KMS-11 (cell line): Measurements from ENCODE around the gene WSCD2.

Source experiments
- H2AFZ ChIP-seq: fragments of 200-600 bp; sonication (generic); 2 replicates; pipeline ENCODE4 v1.6.1; 2016; ENCODE audit warnings: antibody characterized with exemption, mixed run types, low read depth
- H3K27ac ChIP-seq: fragments of 200-600 bp; sonication (generic); 2 replicates; pipeline ENCODE4 v1.6.1; 2016; ENCODE audit warnings: mild to moderate bottlenecking, mixed run types
- H3K27me3 ChIP-seq: fragments of 200-600 bp; sonication (generic); 2 replicates; pipeline ENCODE4 v1.6.1; 2017; ENCODE audit warnings: mild to moderate bottlenecking, low read depth, mixed run types, moderate library complexity; ENCODE audit not compliant: insufficient read depth
- H3K36me3 ChIP-seq: fragments of 200-600 bp; sonication (generic); 2 replicates; pipeline ENCODE4 v1.6.1; 2017; ENCODE audit warnings: mild to moderate bottlenecking, mixed run types; ENCODE audit not compliant: insufficient read depth
- H3K4me1 ChIP-seq: fragments of 200-600 bp; sonication (generic); 2 replicates; pipeline ENCODE4 v1.6.1; 2016; ENCODE audit warnings: mild to moderate bottlenecking, low read depth, mixed run types; ENCODE audit not compliant: poor library complexity, severe bottlenecking
- H3K4me2 ChIP-seq: fragments of 200-600 bp; sonication (generic); 2 replicates; pipeline ENCODE4 v1.7.0; 2016; ENCODE audit warnings: mild to moderate bottlenecking, mixed run types
- H3K4me3 ChIP-seq: fragments of 200-600 bp; sonication (generic); IDR thresholded peaks from 2 replicates; pipeline ENCODE4 v1.6.1; 2017; ENCODE audit warnings: low read depth, low read length, mixed read lengths; ENCODE audit not compliant: insufficient read depth
- H3K79me2 ChIP-seq: fragments of 200-600 bp; sonication (generic); 2 replicates; pipeline ENCODE4 v1.6.1; 2016; ENCODE audit warnings: low read depth, mixed run types; ENCODE audit not compliant: insufficient read depth
- H3K9ac ChIP-seq: fragments of 200-600 bp; sonication (generic); 2 replicates; pipeline ENCODE4 v1.6.1; 2016; ENCODE audit warnings: mild to moderate bottlenecking, mixed run types
- H4K20me1 ChIP-seq: fragments of 200-600 bp; sonication (generic); 2 replicates; pipeline ENCODE4 v1.6.1; 2016; ENCODE audit warnings: mild to moderate bottlenecking, mixed run types; ENCODE audit not compliant: insufficient read depth
- CTCF ChIP-seq: fragments of 200-600 bp; sonication (generic); conservative IDR thresholded peaks from 2 replicates; pipeline ENCODE4 v1.6.1; 2017; ENCODE audit warnings: low read depth, mild to moderate bottlenecking, antibody characterized with exemption, low read length, moderate library complexity, mixed read lengths

The WSCD2 gene

GRCh38 chr12:108240027-108240785 lies 111.1 kb downstream of the WSCD2 start:
- Histone ChIP-seq H3K9ac (no peak overlapping the region), H3K4me2 (no peak overlapping the region), H3K27ac (no peak overlapping the region), H2AFZ (no peak overlapping the region), H3K4me1 (no peaks in the 10 kb centered on the region), H3K27me3 (no peaks in the 10 kb centered on the region), H3K4me3 (no peak overlapping the region), H3K36me3 (no peaks in the 10 kb centered on the region), H3K79me2 (no peaks in the 10 kb centered on the region), H4K20me1 (no peaks in the 10 kb centered on the region)
- no peak for TF ChIP-seq CTCF

GRCh38 chr12:108240928-108241327 lies 111.8 kb downstream of the WSCD2 start:
- no peaks in the 10 kb centered on the region for H3K36me3 ChIP-seq
- no peak overlapping the region for H3K9ac ChIP-seq
- no peak for TF ChIP-seq CTCF
- no peak overlapping the region for H3K27ac ChIP-seq
- H3K27me3 ChIP-seq = no peaks in the 10 kb centered on the region
- no peaks in the 10 kb centered on the region for H3K79me2 ChIP-seq
- H2AFZ ChIP-seq = no peak overlapping the region
- H4K20me1 ChIP-seq = no peaks in the 10 kb centered on the region
- H3K4me1 ChIP-seq = no peaks in the 10 kb centered on the region
- no peak overlapping the region for H3K4me2 ChIP-seq
- no peak overlapping the region for H3K4me3 ChIP-seq

- Histone ChIP-seq H2AFZ (no peak overlapping the region), H3K4me1 (no peaks in the 10 kb centered on the region), H3K36me3 (no peaks in the 10 kb centered on the region), H3K27me3 (no peaks in the 10 kb centered on the region), H3K79me2 (no peaks in the 10 kb centered on the region), H3K4me3 (no peak overlapping the region), H3K9ac (no peak overlapping the region), H4K20me1 (no peaks in the 10 kb centered on the region), H3K27ac (no peak overlapping the region), H3K4me2 (no peak overlapping the region)
- no peak for TF ChIP-seq CTCF
Observed at GRCh38 chr12:108241986-108242703, 113.1 kb downstream of the WSCD2 start.

GRCh38 chr12:108247130-108247529 lies 118.0 kb downstream of the WSCD2 start:
- no peak overlapping the region for H3K9ac ChIP-seq
- H3K36me3 ChIP-seq = no peaks in the 10 kb centered on the region
- H3K4me3 ChIP-seq = no peak overlapping the region
- H3K27ac ChIP-seq = no peak overlapping the region
- H4K20me1 ChIP-seq = no peaks in the 10 kb centered on the region
- H3K27me3 ChIP-seq = no peaks in the 10 kb centered on the region
- no peak overlapping the region for H3K4me2 ChIP-seq
- H3K79me2 ChIP-seq = no peaks in the 10 kb centered on the region
- TF ChIP-seq CTCF = no peak
- no peaks in the 10 kb centered on the region for H3K4me1 ChIP-seq
- H2AFZ ChIP-seq = no peak overlapping the region
